Endometrium (tissue), 2 donors: ENCODE results near the gene ZFP64.
"Not testable (repeated sequence)": the region's sequence is repeated elsewhere in the genome, so short reads cannot be mapped to it uniquely, and the experiment has no call there.

ENCODE experiments used
- FAIRE-seq: peaks from 2 replicates; lab custom pipeline; 2012; peaks lifted over from hg19 to GRCh38; lab: Jason Lieb, UNC
- donor health status: control.
- donor health status: control.

ZFP64 gene

GRCh38 chr20:52154575-52154974 is 37.0 kb downstream of the ZFP64 start:
- FAIRE-seq: no peak

GRCh38 chr20:52153896-52154295 is 37.7 kb downstream of the ZFP64 start:
- no peak for FAIRE-seq

GRCh38 chr20:52152921-52153320 is 38.7 kb downstream of the ZFP64 start:
- FAIRE-seq: no peak

GRCh38 chr20:52152416-52152815 is 39.2 kb downstream of the ZFP64 start:
- FAIRE-seq: no peak

GRCh38 chr20:52150440-52151258 is 40.9 kb downstream of the ZFP64 start:
- no peak for FAIRE-seq

GRCh38 chr20:52145587-52145986 is 46.0 kb downstream of the ZFP64 start:
- no peak for FAIRE-seq

GRCh38 chr20:52143277-52143676 is 48.3 kb downstream of the ZFP64 start:
- no peak for FAIRE-seq

GRCh38 chr20:52142757-52143156 is 48.8 kb downstream of the ZFP64 start:
- no peak for FAIRE-seq

GRCh38 chr20:52139986-52140385 is 51.6 kb downstream of the ZFP64 start:
- no peak for FAIRE-seq

GRCh38 chr20:52137850-52138249 is 53.7 kb downstream of the ZFP64 start:
- no peak for FAIRE-seq

GRCh38 chr20:52133714-52134113 is 57.9 kb downstream of the ZFP64 start:
- not testable (repeated sequence) for FAIRE-seq

- peak; percentile 23 for FAIRE-seq
Observed at GRCh38 chr20:52132337-52132736, 59.2 kb downstream of the ZFP64 start.

GRCh38 chr20:52131048-52131643 is 60.4 kb downstream of the ZFP64 start:
- no peak for FAIRE-seq

- no peak for FAIRE-seq
Observed at GRCh38 chr20:52130406-52130805, 61.2 kb downstream of the ZFP64 start.

- FAIRE-seq: no peak
Observed at GRCh38 chr20:52129611-52130010, 62.0 kb downstream of the ZFP64 start.

- FAIRE-seq: no peak
Observed at GRCh38 chr20:52127309-52127708, 64.3 kb downstream of the ZFP64 start.

- no peak for FAIRE-seq
Observed at GRCh38 chr20:52124821-52125220, 66.8 kb downstream of the ZFP64 start.

- no peak for FAIRE-seq
Observed at GRCh38 chr20:52118696-52119095, 72.9 kb downstream of the ZFP64 start.

GRCh38 chr20:52118016-52118623 is 73.5 kb downstream of the ZFP64 start:
- FAIRE-seq: no peak

- FAIRE-seq: no peak
Observed at GRCh38 chr20:52110456-52110855, 81.1 kb downstream of the ZFP64 start.

- FAIRE-seq: no peak
Observed at GRCh38 chr20:52105442-52106422, 85.8 kb downstream of the ZFP64 start.
